ENCODE data around the gene VRK1.

GRCh38 chr14:96902004-96902403 lies 104.8 kb downstream of the VRK1 start:
- TF ChIP-seq FOXM1 (IDR thresholded peaks at IDR 0.05; ENCODE audit: borderline replicate concordance, low read depth) (no peak), CREB1 (IDR thresholded peaks at IDR 0.05; ENCODE audit: low read depth) (no peak), EGR1 (IDR thresholded peaks at IDR 0.05) (no peak), RAD21 (IDR thresholded peaks at IDR 0.05; ENCODE audit: low read depth) (no peak), EP300 (IDR thresholded peaks at IDR 0.05; ENCODE audit: borderline replicate concordance) (no peak), YY1 (IDR thresholded peaks at IDR 0.05; ENCODE audit: low read depth) (no peak), REST (IDR thresholded peaks at IDR 0.05; ENCODE audit: low read depth) (no peak), MAX (IDR thresholded peaks at IDR 0.05) (no peak), TCF12 (IDR thresholded peaks at IDR 0.05; ENCODE audit: low read depth) (no peak), ZBTB7A (IDR thresholded peaks at IDR 0.05; ENCODE audit: low read depth) (no peak)

Data from Ishikawa (cell line).